Uterus (tissue), 4 donors: Measurements from ENCODE around the gene HMGB2. TPM values are rescaled to one million over a fixed set of nuclear protein-coding genes. Genes with fewer than 3 reads are reported as not detected.

Experiments
- DNase-seq, 2 donors: peaks; one replicate each; pipeline ENCODE4 v3.0.0-alpha.2; 2019 to 2020
- H3K27ac ChIP-seq, 2 donors: fragments of 200-600 bp; sonication (generic); 1 replicate in 1 of 2; 2 replicates in 1 of 2; pipeline ENCODE4 v1.5.1; 2016 to 2018
- H3K27me3 ChIP-seq, 2 donors: fragments of 200-600 bp; sonication (generic); one replicate each; pipeline ENCODE4 v1.5.1; 2018 to 2019; ENCODE audit warnings: control low read depth in 1 of 2
- H3K36me3 ChIP-seq, 2 donors: fragments of 200-600 bp; sonication (generic); one replicate each; pipeline ENCODE4 v1.5.1; 2019; ENCODE audit warnings: control low read depth in 1 of 2
- H3K4me1 ChIP-seq, 2 donors: fragments of 200-600 bp; sonication (generic); one replicate each; pipeline ENCODE4 v1.5.1; 2018 to 2019; ENCODE audit warnings: control low read depth in 1 of 2
- H3K4me3 ChIP-seq, 2 donors: fragments of 200-600 bp; sonication (generic); 1 replicate in 1 of 2; 2 replicates in 1 of 2; pipeline ENCODE4 v1.5.1; 2018 to 2019; ENCODE audit warnings: mild to moderate bottlenecking in 1 of 2
- H3K9me3 ChIP-seq, 2 donors: fragments of 200-600 bp; sonication (generic); one replicate each; pipeline ENCODE4 v1.5.1; 2019; ENCODE audit warnings: control low read depth in 1 of 2
- CTCF ChIP-seq, 4 experiments: fragments of 200-600 bp in 2 of 4; fragments of 450-650 bp in 2 of 4; sonication (generic) in 2 of 4; IDR thresholded peaks; one replicate each; pipeline ENCODE4 v1.5.1; 2016 to 2019; ENCODE audit warnings: antibody characterized with exemption in 4 of 4, mild to moderate bottlenecking in 2 of 4, moderate library complexity in 1 of 4
- POLR2A ChIP-seq, 2 donors: fragments of 450-650 bp; IDR thresholded peaks; one replicate each; pipeline ENCODE4 v1.6.1; 2016; ENCODE audit warnings: antibody characterized with exemption in 2 of 2, mild to moderate bottlenecking in 1 of 2, moderate library complexity in 1 of 2
- intact Hi-C: fragments of 100-400 bp; cut with DNase I; formaldehyde crosslinking; loops from one replicate; pipeline ENCODE4 v1.15.1; 2023; ENCODE audit warnings: low total_unique reads
- total RNA-seq, 4 donors: library from RNA; depleted of rRNA in 3 of 4; stranded (reverse); fragments of >200 nt in 3 of 4; gene quantifications; one replicate each; pipeline versions ENCODE4 v1.1.0 to v1.2.4, GENCODE V29; 2014 to 2023
- donor health status: DM: yes; HTN: yes; CAD: no.

Gene HMGB2
- total RNA-seq, 4 donors from 2014 or later: 19.4 to 194 (median 74.3) TPM

- Histone ChIP-seq H3K4me1 (no peaks in the 10 kb centered on the region), H3K9me3 (no peaks in the 10 kb centered on the region), H3K27ac (no peak overlapping the region), H3K27me3 (no peaks in the 10 kb centered on the region), H3K36me3 (no peaks in the 10 kb centered on the region), H3K4me3 (no peak overlapping the region)
- intact Hi-C loops: loop anchor here (5.0 kb wide), 1 partner anchor 99 kb away; no protein-coding TSS in a partner anchor
- TF ChIP-seq CTCF (IDR thresholded peaks at IDR 0.05): peak in 3 of 4 experiments; percentile 17 to 51 (median 49)
- TF ChIP-seq POLR2A (IDR thresholded peaks at IDR 0.05): no peak
- DNase-seq: no peak
Measured at GRCh38 chr4:173318648-173319211, 15.4 kb downstream of the HMGB2 start.

- Histone ChIP-seq H3K27ac (no peak overlapping the region), H3K9me3 (no peaks in the 10 kb centered on the region), H3K36me3 (no peaks in the 10 kb centered on the region), H3K4me3 (no peak overlapping the region), H3K4me1 (no peaks in the 10 kb centered on the region), H3K27me3 (no peaks in the 10 kb centered on the region)
- intact Hi-C loops: loop anchor here (5.0 kb wide), 1 partner anchor 99 kb away; no protein-coding TSS in a partner anchor
- no peak for DNase-seq
- TF ChIP-seq CTCF (IDR thresholded peaks at IDR 0.05): no peak
- no peak for TF ChIP-seq POLR2A (IDR thresholded peaks at IDR 0.05)
Measured at GRCh38 chr4:173318240-173318639, 15.9 kb downstream of the HMGB2 start.

- H3K4me1 ChIP-seq: no peaks in the 10 kb centered on the region
- H3K27me3 ChIP-seq: no peaks in the 10 kb centered on the region
- H3K9me3 ChIP-seq: no peaks in the 10 kb centered on the region
- intact Hi-C loops: loop anchor here (5.0 kb wide), 1 partner anchor 100 kb away; no protein-coding TSS in a partner anchor
- no peak overlapping the region for H3K4me3 ChIP-seq
- no peak for TF ChIP-seq POLR2A (IDR thresholded peaks at IDR 0.05)
- TF ChIP-seq CTCF (IDR thresholded peaks at IDR 0.05): peak in 1 of 4 experiments; percentile 3
- H3K27ac ChIP-seq: no peak overlapping the region
- DNase-seq: no peak
- no peaks in the 10 kb centered on the region for H3K36me3 ChIP-seq
Measured at GRCh38 chr4:173317004-173317403, 17.2 kb downstream of the HMGB2 start.

GRCh38 chr4:173316060-173316459, 18.1 kb downstream of the HMGB2 start:
- H3K4me3 ChIP-seq: no peak overlapping the region
- H3K27me3 ChIP-seq: no peaks in the 10 kb centered on the region
- no peak for TF ChIP-seq CTCF (IDR thresholded peaks at IDR 0.05)
- no peak for TF ChIP-seq POLR2A (IDR thresholded peaks at IDR 0.05)
- no peaks in the 10 kb centered on the region for H3K9me3 ChIP-seq
- H3K36me3 ChIP-seq: no peaks in the 10 kb centered on the region
- H3K27ac ChIP-seq: no peak overlapping the region
- DNase-seq: no peak
- intact Hi-C loops: loop anchor here (5.0 kb wide), 1 partner anchor 101 kb away; no protein-coding TSS in a partner anchor
- H3K4me1 ChIP-seq: no peaks in the 10 kb centered on the region

- DNase-seq: no peak
- intact Hi-C loops: loop anchor here (5.0 kb wide), 1 partner anchor 103 kb away; no protein-coding TSS in a partner anchor
- Histone ChIP-seq H3K27me3 (no peaks in the 10 kb centered on the region), H3K4me3 (no peak overlapping the region), H3K4me1 (no peaks in the 10 kb centered on the region), H3K36me3 (no peaks in the 10 kb centered on the region), H3K9me3 (no peaks in the 10 kb centered on the region), H3K27ac (no peak overlapping the region)
- TF ChIP-seq POLR2A (IDR thresholded peaks at IDR 0.05) (no peak), CTCF (IDR thresholded peaks at IDR 0.05) (no peak)
Measured at GRCh38 chr4:173314715-173315114, 19.4 kb downstream of the HMGB2 start.
